ENCODE measurements around the gene NDUFB3.

Gene NDUFB3

GRCh38 chr2:201105759-201106158, 34.0 kb downstream of the NDUFB3 start (continued):
- TF ChIP-seq TSHZ2 (CRISPR knock-in tag; IDR thresholded peaks at IDR 0.05): no peak

GRCh38 chr2:201107624-201108023, 35.8 kb downstream of the NDUFB3 start:
- no peak for TF ChIP-seq ZFP3 (CRISPR knock-in tag; IDR thresholded peaks at IDR 0.05)
- no peak for TF ChIP-seq CSDC2 (CRISPR knock-in tag; IDR thresholded peaks at IDR 0.05)
- no peak for TF ChIP-seq PPARA (CRISPR knock-in tag; IDR thresholded peaks at IDR 0.05; ENCODE audit: borderline replicate concordance)
- TF ChIP-seq ZC3H10 (CRISPR knock-in tag; IDR thresholded peaks at IDR 0.05): no peak
- TF ChIP-seq TOX (CRISPR knock-in tag; IDR thresholded peaks at IDR 0.05; ENCODE audit: borderline replicate concordance): no peak
- no peak for TF ChIP-seq SNAI2 (CRISPR knock-in tag; IDR thresholded peaks at IDR 0.05)
- TF ChIP-seq ZFP30 (CRISPR knock-in tag; IDR thresholded peaks at IDR 0.05): no peak
- no peak for TF ChIP-seq BACH2 (CRISPR knock-in tag; IDR thresholded peaks at IDR 0.05; ENCODE audit: borderline replicate concordance)
- no peak for TF ChIP-seq RARB (CRISPR knock-in tag; IDR thresholded peaks at IDR 0.05)
- no peak for TF ChIP-seq ZNF565 (CRISPR knock-in tag; conservative IDR thresholded peaks at IDR 0.05; ENCODE audit: low read depth)
- TF ChIP-seq ZNF70 (CRISPR knock-in tag; IDR thresholded peaks at IDR 0.05): no peak
- no peak for TF ChIP-seq OSR1 (CRISPR knock-in tag; IDR thresholded peaks at IDR 0.05)
- TF ChIP-seq GLIS3 (CRISPR knock-in tag; IDR thresholded peaks at IDR 0.05): no peak
- TF ChIP-seq ESRRG (CRISPR knock-in tag; IDR thresholded peaks at IDR 0.05): no peak
- TF ChIP-seq POU6F1 (CRISPR knock-in tag; IDR thresholded peaks at IDR 0.05; ENCODE audit: borderline replicate concordance, low read depth): no peak
- TF ChIP-seq PATZ1 (CRISPR knock-in tag; IDR thresholded peaks at IDR 0.05; ENCODE audit: borderline replicate concordance): no peak
- TF ChIP-seq ISL1 (CRISPR knock-in tag; IDR thresholded peaks at IDR 0.05): no peak
- no peak for ATAC-seq

- no peak for TF ChIP-seq ISL1 (CRISPR knock-in tag; IDR thresholded peaks at IDR 0.05)
- no peak for TF ChIP-seq TOX (CRISPR knock-in tag; IDR thresholded peaks at IDR 0.05; ENCODE audit: borderline replicate concordance)
- no peak for TF ChIP-seq ZNF70 (CRISPR knock-in tag; IDR thresholded peaks at IDR 0.05)
- no peak for ATAC-seq
Measured at GRCh38 chr2:201108341-201108740, 36.5 kb downstream of the NDUFB3 start.

GRCh38 chr2:201109186-201109585, 37.4 kb downstream of the NDUFB3 start:
- TF ChIP-seq GLIS3 (CRISPR knock-in tag; IDR thresholded peaks at IDR 0.05) (no peak), CSDC2 (CRISPR knock-in tag; IDR thresholded peaks at IDR 0.05) (no peak), ARNTL (CRISPR knock-in tag; IDR thresholded peaks at IDR 0.05; ENCODE audit: borderline replicate concordance, low read depth) (no peak), OSR1 (CRISPR knock-in tag; IDR thresholded peaks at IDR 0.05) (no peak)
- no peak for ATAC-seq

- ATAC-seq: no peak
- TF ChIP-seq TCF4 (CRISPR knock-in tag; IDR thresholded peaks at IDR 0.05; ENCODE audit: borderline replicate concordance): no peak
- TF ChIP-seq CREB5 (CRISPR knock-in tag; IDR thresholded peaks at IDR 0.05; ENCODE audit: low read depth): no peak
- no peak for TF ChIP-seq ZC3H10 (CRISPR knock-in tag; IDR thresholded peaks at IDR 0.05)
- no peak for TF ChIP-seq CSDC2 (CRISPR knock-in tag; IDR thresholded peaks at IDR 0.05)
- TF ChIP-seq GLIS3 (CRISPR knock-in tag; IDR thresholded peaks at IDR 0.05): no peak
- TF ChIP-seq ZNF8 (CRISPR knock-in tag; IDR thresholded peaks at IDR 0.05): no peak
- no peak for TF ChIP-seq PATZ1 (CRISPR knock-in tag; IDR thresholded peaks at IDR 0.05; ENCODE audit: borderline replicate concordance)
- TF ChIP-seq TSHZ2 (CRISPR knock-in tag; IDR thresholded peaks at IDR 0.05): no peak
- no peak for TF ChIP-seq PPARA (CRISPR knock-in tag; IDR thresholded peaks at IDR 0.05; ENCODE audit: borderline replicate concordance)
- no peak for TF ChIP-seq TOX (CRISPR knock-in tag; IDR thresholded peaks at IDR 0.05; ENCODE audit: borderline replicate concordance)
Measured at GRCh38 chr2:201110615-201111014, 38.8 kb downstream of the NDUFB3 start.
